Left hindlimb (tissue), 1 donor: ENCODE measurements around the gene NME7.
A peak's percentile ranks its signal among the peaks of the same experiment; 100 is the strongest.

Experiments used
- DNase-seq: peaks from one replicate; pipeline ENCODE4 v3.0.0-alpha.2; 2018

NME7 gene

DNA sequence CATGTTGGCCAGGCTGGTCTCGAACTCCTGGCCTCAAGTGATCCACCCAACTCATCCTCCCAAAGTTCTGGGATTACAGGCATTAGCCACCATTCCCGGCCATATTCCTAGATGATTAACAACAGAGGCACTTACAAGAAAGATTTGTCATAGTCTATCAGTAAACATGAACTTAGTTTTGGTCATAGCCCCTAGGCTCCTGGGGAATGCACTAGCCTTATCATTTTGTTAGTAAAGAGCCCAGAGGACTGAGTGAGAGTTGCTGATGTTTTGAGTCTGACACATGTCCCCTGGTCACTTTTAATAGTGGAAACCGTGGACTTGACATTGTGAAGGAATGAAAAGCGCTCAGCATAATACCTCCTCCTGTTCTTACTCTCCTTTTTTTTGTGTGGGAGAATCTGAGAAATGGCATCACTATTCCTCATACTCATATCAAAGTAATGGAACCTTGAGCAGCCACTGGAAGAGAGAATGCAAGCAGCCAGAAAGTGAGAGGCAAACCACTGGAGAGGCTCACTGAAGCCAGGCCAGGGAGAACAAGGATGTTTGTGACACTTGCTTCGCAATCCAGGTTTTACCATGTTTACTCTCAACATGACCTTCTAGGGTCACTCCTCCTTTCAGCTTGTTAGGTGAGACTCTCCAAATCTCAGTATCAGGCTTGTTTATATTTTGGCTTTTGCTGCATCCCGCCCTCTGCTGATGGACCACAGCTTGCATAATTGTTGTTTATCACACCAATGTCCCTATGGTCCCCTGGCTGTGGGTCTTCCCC is 246.3 kb downstream of the NME7 start:
- DNase-seq = no peak

GRCh38 chr1:169120066-169120465 is 247.5 kb downstream of the NME7 start:
- no peak for DNase-seq

DNA sequence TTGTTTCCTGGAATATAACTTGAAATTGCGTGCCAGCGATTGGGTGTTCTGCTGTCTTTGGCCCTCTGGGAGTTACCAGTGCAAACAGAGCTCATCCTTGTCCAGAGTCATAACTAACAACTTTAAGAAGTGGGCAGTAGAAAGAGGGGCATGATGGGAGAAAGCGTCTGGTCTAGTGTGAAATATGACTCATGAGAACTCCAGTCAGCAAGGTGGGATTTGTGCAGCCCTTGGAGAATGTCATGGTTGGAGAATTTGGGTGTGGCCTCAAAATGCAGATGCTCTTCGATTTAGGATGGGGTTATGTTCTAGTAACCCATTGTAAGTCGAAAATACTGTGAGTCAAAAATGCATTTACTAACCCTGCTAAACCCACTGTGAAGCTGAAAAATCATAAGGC is 248.2 kb downstream of the NME7 start:
- DNase-seq = no peak

DNA sequence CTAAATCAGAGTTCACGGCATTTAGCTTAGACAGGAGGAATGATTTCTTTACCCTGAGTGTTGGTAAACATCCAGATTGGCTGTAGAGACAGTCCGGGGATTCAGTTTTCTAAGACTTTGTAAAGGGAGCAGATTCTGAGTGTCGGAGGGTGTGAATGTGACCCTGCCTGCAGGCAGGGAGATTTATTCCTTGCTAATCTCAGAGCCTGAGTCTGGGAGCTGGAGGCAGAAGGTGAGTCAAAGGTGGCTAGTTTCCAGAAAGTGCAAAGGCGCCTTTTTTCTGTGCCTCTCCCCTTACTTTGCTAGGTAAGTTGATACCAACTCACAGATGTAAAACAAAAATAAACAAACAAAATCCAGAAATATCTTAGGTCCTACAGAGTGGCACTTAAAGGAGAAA is 249.4 kb downstream of the NME7 start:
- DNase-seq = no peak

DNA sequence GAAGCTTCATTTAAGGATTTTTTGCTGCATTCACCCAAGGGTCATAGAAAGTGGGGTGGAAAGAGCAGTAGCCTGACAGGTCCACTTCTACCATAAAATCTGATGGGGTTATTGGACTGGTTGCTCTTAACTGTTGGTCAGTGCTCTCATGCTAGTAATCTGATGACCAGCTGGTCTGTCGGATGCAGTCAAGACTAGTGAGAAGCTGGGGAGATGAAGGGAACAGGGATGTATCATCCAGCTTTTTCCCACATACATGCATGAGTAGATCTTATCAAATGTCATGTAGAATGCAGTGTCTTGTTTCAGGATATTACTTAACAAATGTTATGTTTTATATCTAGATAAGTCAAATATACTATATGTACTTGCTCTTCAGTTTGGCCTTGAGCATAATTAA is 250.0 kb downstream of the NME7 start:
- DNase-seq = no peak

GRCh38 chr1:169117014-169117413 is 250.6 kb downstream of the NME7 start:
- DNase-seq = no peak

GRCh38 chr1:169115891-169116585 is 251.6 kb downstream of the NME7 start:
- no peak for DNase-seq

- DNase-seq = no peak
These were observed 253.9 kb downstream of the NME7 start for GRCh38 chr1:169113613-169114119.

GRCh38 chr1:169112241-169112640 is 255.4 kb downstream of the NME7 start:
- no peak for DNase-seq

- no peak for DNase-seq
These were observed 256.1 kb downstream of the NME7 start for GRCh38 chr1:169111472-169111871.

DNA sequence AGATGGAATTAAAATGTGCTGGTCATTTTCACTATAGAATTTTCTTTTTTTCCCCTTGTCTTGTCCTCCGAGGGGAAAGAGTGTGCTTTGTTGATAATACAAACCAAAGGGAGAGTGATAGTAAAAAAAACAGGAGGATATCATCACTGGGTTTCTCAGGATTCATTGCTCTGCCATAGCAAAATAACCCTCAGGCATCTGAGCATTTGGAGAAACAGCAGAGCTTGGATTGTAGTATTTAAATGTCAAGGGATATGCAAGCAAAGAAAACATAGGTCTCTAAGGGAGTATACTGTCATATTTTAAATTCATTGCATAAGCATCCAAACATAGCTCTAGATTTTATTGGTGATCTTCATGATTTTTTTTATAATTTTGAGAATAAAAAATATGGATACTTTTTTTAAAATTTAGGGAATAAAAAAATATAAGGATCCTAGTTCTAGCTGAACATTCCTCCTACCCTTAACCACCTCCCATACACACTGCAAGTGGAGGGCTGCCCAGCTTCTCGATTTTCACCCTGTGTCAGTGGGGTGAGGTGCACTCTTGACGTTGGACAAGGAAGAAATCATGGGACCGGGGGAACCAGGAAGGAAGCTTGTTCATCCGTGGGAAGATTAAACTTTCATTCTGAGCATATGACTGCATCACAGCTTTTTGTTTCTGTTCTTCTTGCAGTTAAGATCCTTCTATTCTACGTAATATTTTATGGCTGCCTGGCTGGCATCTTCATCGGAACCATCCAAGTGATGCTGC is 256.7 kb downstream of the NME7 start:
- DNase-seq = no peak

DNA sequence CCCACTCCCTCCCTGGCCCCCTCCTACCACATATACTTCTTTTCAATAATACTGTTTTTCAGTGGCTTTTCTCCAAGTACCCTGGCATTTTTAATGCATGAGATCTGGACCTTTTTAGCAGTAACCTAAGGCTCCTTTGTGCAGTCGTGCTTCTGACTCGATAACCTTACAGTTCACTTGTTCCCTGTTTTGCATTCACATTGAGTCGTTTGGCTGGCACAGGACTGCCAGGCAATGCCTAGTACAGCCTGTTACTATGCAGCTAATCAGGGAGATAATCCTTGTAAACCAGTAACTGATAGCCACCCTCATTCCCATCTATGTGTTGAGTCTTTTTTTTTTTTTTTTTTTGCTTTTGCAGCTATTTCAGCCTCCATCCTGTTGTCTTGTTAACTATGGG is 257.4 kb downstream of the NME7 start:
- no peak for DNase-seq

- no peak for DNase-seq
These were observed 257.9 kb downstream of the NME7 start for GRCh38 chr1:169109561-169110134.

- DNase-seq = no peak
These were observed 258.6 kb downstream of the NME7 start for GRCh38 chr1:169108863-169109560.

- no peak for DNase-seq
These were observed 259.4 kb downstream of the NME7 start for GRCh38 chr1:169108223-169108622.

DNA sequence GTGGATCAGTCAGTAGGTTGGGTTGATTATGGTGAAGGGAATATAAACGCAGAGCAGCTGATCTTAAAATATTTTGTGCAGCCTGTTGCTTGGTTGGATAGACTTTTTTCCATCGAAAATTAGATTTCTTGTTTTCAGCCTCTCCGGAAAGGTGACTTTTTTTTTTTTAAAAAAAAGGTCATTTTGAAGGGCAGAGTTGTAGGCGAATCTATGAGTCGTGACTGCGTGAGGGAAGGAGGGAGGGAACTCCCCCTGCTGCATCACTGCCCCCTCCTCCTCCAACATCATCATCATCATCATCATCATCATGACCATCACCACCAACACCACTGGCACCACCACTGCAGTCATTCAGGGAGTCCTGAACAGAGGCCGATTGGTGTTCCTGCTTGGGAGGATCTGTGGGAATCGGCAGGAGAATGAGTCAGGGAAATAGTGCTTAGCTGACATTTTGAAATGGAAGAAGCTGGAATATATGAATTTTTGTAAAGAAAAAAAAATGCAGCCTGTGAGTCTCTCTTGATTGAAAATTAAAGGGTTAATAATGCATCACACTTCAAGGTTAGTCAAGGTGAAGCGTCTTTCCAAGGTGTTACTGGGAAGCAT is 259.9 kb downstream of the NME7 start:
- DNase-seq = no peak

DNA sequence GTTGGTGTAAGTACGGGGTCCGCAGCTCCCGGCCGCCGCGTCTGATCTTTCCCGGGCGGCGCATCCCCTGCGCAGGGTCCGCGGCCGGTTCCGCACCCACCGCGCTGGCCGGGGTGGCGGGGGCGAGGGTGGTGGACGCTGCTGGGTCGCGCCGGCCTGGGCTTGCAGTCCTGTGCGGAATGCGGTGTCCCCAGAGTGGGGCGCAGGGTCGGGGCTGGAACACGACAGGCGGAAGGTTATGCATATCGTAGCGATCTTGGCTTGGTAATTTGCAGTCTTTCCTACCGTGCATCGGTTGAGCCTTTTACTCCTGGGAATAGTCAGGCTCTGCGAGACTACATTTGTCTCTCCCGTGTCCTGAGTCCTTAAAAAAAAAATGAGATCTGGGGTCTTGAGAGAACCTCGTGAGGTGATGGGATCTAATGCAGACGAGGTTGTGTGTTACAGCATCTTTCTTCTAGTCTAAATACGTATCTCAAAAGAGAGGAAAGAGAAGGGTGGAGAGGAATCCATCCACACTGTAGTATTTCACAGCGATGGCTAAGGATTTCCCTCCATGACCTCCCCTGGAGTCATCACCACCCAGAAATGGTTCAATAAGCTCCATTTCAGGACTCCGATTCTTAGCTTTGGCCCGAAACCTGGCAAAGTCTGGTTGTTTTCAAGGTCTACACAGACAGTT is 260.5 kb downstream of the NME7 start:
- no peak for DNase-seq

GRCh38 chr1:169106095-169106920 is 261.3 kb downstream of the NME7 start, which contains the start of gene ATP1B1:
Gene ATP1B1, plus strand, starts transcription at chr1:169106690. Its CDS starts 140 bp downstream, at chr1:169106830.
- DNase-seq = peak; percentile 85

DNA sequence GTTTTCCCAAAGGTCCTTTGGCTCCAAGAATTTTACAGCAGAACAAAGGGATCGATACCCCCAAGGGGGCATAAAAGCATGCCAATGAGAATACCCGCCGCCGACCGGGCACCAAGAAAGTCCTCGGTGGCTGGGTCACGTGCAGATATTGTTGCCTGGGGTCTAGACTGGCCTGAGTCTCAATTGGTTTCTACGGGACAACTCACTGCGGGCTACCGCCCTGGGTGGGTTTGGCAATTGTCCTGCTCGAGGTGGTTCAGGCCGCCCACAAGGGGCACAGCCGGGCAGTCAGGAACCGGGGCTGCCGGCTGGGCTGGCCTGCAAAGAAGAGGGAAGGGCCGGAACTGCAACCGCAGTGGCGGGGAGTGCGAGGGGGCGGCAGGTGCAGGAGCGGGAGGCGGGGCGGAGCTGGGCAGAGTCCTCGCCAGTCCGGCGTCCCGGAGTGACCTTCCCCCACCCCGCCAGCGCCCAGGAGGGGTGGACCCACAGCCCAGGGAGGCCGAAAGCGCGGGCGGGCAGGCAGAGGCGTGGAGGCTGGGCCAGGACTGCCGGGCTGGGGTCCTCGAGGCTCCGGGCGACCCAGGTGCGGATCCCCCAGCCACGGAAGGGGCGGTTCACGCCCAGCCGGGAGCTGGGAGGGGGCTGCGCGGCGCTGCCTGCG is 262.0 kb downstream of the NME7 start:
- DNase-seq = peak; percentile 80

DNA sequence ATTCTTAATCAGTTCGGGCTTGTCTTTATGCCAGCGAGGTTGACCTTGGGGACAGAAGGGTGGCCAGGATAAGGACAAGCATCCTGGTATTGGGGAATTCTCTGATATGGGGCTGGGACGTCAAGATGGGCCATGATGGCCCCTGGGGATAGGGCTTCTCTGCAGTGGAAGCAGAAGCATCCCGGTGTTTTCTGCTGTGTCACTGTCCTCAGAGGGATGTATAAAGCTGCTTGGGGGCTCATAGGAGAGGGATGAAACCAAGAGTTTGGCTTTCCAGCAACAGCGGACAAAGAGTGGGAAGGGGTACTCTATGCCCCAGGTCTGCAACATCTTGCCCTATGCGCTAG is 262.5 kb downstream of the NME7 start:
- no peak for DNase-seq
